ENCODE results near the gene DIP2C.
"Not testable (repeated sequence)": the region's sequence is repeated elsewhere in the genome, so short reads cannot be mapped to it uniquely, and the experiment has no call there.

DIP2C gene

GRCh38 chr10:639751-640672 lies 49.5 kb downstream of the DIP2C start:
- no peak for DNase-seq

DNA sequence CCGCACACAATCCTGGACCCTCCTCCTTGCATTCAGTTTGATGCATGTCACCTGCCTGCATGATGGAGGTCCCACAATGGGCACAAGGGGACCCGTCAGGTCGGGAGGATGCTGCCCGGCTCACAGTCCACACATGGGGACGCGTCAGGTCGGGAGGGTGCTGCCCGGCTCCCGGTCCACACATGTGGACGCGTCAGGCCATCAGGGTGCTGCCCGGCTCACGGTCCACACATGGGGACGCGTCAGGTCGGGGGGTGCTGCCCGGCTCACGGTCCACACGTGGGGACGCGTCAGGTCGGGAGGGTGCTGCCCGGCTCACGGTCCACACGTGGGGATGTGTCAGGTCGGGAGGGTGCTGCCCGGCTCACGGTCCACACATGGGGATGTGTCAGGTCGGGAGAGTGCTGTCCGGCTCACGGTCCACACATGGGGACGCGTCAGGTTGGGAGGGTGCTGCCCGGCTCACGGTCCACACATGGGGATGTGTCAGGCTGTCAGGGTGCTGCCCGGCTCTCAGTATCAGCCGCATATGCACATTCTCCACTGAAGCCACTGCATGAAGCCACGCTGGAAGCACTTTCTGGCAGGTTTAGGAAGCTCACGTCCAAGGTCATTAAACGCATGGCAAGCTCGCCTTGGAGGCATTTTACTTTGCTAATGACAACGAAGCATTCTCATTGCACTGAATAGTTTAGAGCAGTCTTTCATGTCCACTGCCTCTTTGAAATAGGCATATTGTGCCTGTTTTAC lies 50.3 kb downstream of the DIP2C start:
- DNase-seq: no peak

GRCh38 chr10:637771-638195 lies 51.7 kb downstream of the DIP2C start:
- no peak for DNase-seq

DNA sequence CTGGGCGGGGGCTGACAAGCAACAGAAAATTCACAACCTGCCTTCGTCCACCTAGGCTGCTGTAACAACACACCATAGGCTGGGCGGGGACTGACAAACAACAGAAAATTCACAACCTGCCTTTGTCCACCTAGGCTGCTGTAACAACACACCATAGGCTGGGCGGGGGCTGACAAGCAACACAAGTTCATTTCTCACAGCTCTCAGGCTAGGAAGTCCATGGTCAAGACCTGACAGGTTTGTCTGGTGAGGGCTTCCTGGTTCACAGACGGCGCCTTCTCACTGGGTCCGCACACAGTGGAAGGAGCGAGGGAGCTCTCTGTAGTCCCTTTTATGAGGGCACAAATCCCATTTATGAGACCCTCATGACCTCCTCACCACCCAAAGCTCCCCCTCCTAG lies 52.2 kb downstream of the DIP2C start:
- no peak for DNase-seq

- DNase-seq: no peak
Measured at GRCh38 chr10:636769-637168, 52.7 kb downstream of the DIP2C start.

GRCh38 chr10:636016-636730 lies 53.3 kb downstream of the DIP2C start:
- no peak for DNase-seq

- no peak for DNase-seq
Measured at GRCh38 chr10:635088-635861, 54.2 kb downstream of the DIP2C start.

- DNase-seq: no peak
Measured at GRCh38 chr10:634256-634655, 55.2 kb downstream of the DIP2C start.

- no peak for DNase-seq
Measured at GRCh38 chr10:633279-634245, 55.9 kb downstream of the DIP2C start.

GRCh38 chr10:632807-633177 lies 56.7 kb downstream of the DIP2C start:
- not testable (repeated sequence) for DNase-seq

- DNase-seq: not testable (repeated sequence)
Measured at GRCh38 chr10:632155-632806, 57.2 kb downstream of the DIP2C start.

DNA sequence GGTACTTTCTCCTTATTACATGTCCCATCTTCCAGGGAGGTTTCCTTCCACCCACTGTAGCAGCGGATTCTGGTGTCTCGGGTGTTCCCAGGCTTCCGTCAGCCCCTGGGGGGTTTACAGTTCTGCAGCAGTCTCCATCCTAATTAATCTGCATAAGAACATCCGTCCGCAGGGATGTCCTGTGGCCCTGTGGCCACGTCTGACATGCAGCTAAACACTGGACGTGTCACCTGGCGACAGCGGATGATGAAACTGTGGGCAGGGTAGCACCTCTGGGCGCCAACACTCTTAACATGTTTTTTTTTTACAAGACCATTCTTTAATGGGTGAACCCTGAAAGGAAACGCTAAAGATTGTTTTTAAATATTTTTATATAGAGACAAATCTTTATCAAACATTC lies 58.2 kb downstream of the DIP2C start:
- DNase-seq: no peak

DNA sequence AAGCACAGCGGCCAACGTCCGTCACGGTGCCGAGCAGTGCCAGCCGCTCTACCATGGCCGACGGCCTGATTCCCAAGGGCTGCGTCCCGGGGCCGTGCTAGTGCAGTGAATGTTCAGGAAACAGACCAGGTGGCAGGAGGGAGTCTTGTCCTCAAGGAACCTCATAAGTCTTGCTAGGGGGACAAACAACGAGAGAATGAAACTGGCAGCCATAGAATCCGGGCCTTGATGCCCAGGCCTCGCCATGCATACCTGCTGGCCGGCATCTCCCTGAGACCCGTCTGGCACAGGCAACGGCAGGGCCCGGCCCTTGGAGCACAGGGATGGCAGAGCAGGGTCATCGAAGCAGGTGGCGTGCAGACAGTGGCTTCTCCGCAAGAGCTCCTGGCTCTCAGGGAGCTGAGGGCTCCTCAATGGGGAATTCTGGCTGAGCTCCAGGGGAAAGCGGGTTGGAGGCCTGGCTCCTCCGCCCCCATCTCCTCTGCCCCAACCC lies 58.8 kb downstream of the DIP2C start:
- no peak for DNase-seq

DNA sequence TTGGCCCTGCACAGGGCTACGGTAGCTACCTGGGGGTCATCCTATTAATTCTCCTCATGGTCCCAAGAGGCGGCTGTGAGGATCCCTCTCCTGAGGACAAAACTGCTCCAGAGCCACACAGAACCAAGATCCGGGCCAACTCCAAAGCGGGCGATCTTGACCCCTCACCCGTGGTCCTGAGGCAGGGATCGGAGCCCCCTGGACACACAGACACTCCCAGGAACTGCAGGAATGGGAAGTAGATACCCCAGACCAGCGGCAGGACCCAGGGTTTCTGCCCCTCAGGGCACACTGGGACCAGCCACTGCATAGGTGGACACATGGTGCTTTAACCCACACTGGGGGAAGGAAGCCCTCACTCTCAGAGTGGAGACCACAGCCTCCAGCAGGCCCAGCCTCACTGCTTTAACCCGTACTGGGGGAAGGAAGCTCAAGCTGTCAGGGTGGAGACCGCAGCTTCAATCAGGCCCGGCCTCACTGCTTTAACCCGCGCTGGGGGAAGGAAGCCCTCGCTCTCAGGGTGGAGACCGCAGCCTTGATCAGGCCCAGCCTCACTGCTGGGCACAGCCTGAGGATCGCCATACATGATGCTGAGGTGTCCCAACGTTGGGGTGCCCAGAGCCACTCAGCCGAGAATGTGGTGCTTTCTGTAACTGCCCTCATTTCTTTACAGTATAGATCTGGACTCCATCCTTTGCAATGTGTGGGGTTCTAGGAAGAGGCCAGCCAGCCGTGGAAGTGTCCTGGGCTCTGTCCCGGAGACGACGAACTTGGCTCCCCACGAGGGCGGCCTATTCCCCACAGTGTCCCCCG lies 60.1 kb downstream of the DIP2C start:
- DNase-seq: no peak

- DNase-seq: no peak
Measured at GRCh38 chr10:628386-629045, 61.0 kb downstream of the DIP2C start.

GRCh38 chr10:627032-627992 lies 62.2 kb downstream of the DIP2C start:
- DNase-seq: no peak

DNA sequence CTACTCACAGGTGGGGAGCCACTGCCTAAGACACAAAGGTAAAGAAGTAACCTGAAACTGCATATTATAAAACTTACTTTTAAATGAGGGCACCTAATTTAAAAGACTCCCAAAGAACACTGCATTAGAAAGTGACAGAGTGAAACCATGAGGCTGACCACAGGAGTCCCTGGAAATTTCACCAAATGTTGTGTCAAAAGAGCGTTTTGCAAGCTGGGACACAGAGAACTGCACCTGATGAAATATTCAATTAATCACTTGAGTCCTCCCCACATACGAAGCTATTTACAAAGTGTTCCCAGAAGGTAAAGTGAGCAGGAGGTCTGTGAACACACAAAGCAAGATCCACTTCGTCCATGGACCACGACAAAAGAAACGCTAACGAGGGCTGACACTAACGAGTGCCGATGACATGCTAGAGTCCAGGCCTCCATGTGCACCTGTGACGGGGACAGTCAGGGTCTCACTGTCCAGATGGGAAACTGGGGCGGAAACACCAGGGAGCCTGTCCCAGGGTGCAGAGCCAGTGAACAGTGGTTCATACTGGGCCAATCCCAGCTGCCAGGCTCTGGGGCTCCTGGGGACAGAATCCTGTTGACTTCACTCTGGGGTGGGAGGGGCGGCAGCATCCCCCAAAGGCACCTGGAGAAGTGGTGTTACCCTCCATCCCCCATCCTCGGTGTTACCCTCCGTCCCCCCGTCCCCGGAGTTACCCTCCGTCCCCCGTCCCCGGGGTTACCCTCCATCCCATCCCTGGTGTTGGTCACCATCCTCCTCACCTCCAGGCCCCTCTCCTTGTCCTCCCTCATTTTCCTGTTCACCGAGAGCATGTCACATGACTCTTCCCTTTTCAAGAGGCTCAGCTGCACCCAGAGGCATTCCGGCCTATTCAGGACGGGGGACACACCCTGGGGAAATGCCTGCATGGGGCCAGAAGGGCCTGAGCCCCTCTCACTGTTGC lies 63.4 kb downstream of the DIP2C start:
- DNase-seq: no peak
